Mesendoderm (in vitro differentiated cells): ENCODE measurements around the gene BRICD5.

Source experiments
- DNase-seq: peaks from one replicate; pipeline ENCODE4 v3.0.0; 2013
- H2AK5ac ChIP-seq: 2 replicates; pipeline ENCODE4 v1.6.1; 2013; ENCODE audit warnings: low read length, inconsistent platforms
- H2BK120ac ChIP-seq: 2 replicates; pipeline ENCODE4 v1.6.1; 2013; ENCODE audit warnings: low read depth, mild to moderate bottlenecking, low read length, moderate library complexity, mixed read lengths
- H2BK15ac ChIP-seq: replicated peaks from 2 replicates; pipeline ENCODE4 v1.6.1; 2013; ENCODE audit warnings: low read depth, mild to moderate bottlenecking, moderate library complexity
- H2BK5ac ChIP-seq: 2 replicates; pipeline ENCODE4 v1.6.1; 2013; ENCODE audit warnings: low read length, inconsistent platforms
- H3K18ac ChIP-seq: 2 replicates; pipeline ENCODE4 v1.6.1; 2013; ENCODE audit warnings: mild to moderate bottlenecking, low read length, mixed read lengths
- H3K23ac ChIP-seq: one replicate; pipeline ENCODE4 v1.6.1; 2013; ENCODE audit warnings: low read length
- H3K27ac ChIP-seq: 2 replicates; pipeline ENCODE4 v1.5.1; 2013; ENCODE audit warnings: low read depth, mild to moderate bottlenecking, inconsistent platforms, low read length, moderate library complexity
- H3K27me3 ChIP-seq: 2 replicates; pipeline ENCODE4 v1.6.1; 2013; ENCODE audit warnings: low read length, control low read depth, mild to moderate bottlenecking, inconsistent platforms; ENCODE audit not compliant: insufficient read depth, poor library complexity
- H3K36me3 ChIP-seq: 2 replicates; pipeline ENCODE4 v1.6.1; 2013; ENCODE audit warnings: low read length, inconsistent platforms; ENCODE audit not compliant: control insufficient read depth, insufficient read depth
- H3K4ac ChIP-seq: one replicate; pipeline ENCODE4 v1.6.1; 2013; ENCODE audit warnings: low read depth, mild to moderate bottlenecking, low read length, moderate library complexity
- H3K4me1 ChIP-seq: 2 replicates; pipeline ENCODE4 v1.6.1; 2013; ENCODE audit warnings: low read depth, low read length, inconsistent platforms; ENCODE audit not compliant: control insufficient read depth
- H3K4me2 ChIP-seq: 2 replicates; pipeline ENCODE4 v1.6.1; 2013; ENCODE audit warnings: low read length
- H3K4me3 ChIP-seq: 2 replicates; pipeline ENCODE4 v1.5.1; 2013; ENCODE audit warnings: mild to moderate bottlenecking, low read length
- H3K56ac ChIP-seq: one replicate; pipeline ENCODE4 v1.6.1; 2013; ENCODE audit warnings: low read length
- H3K79me1 ChIP-seq: 2 replicates; pipeline ENCODE4 v1.6.1; 2013; ENCODE audit warnings: low read length, inconsistent platforms
- H3K79me2 ChIP-seq: 2 replicates; pipeline ENCODE4 v1.6.1; 2013; ENCODE audit warnings: mild to moderate bottlenecking, low read length; ENCODE audit not compliant: control insufficient read depth, insufficient read depth
- H3K9ac ChIP-seq: 2 replicates; pipeline ENCODE4 v1.6.1; 2013; ENCODE audit warnings: low read length, inconsistent platforms
- H4K5ac ChIP-seq: one replicate; pipeline ENCODE4 v1.6.1; 2013; ENCODE audit warnings: low read length
- H4K8ac ChIP-seq: one replicate; pipeline ENCODE4 v1.6.1; 2013; ENCODE audit warnings: low read depth, mild to moderate bottlenecking, control low read depth, low read length, moderate library complexity
- WGBS: extraction: QIAGEN DNeasy Blood & Tissue Kit; methylation state at CpG from one replicate; pipeline ENCODE4 v1.1.7; 2013; ENCODE audit warnings: low lambda C conversion rate, missing lambda C conversion rate; ENCODE audit not compliant: insufficient coverage; ENCODE audit errors: extremely low coverage; 5-methylcytosine and 5-hydroxymethylcytosine counted together

The BRICD5 gene

DNA sequence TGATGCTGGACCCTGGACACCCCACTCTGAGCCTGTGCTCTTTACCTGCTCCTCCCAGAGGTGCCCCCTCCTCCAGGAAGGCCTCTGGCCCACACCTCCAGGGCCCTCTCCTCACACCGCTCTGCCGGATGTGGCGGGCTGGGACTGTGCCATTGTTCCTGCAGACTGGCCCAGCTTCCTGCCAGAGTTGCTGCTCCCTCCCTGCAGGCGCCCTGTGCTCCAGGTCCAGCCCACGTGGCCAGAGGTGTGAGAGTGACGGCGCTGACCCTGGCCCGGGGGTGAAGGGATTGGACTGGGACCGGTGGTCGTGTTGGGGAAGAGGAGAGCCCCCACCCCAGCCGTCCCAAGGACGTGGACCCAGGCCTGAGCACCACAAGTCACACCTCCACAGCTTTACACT is 18.4 kb upstream of the BRICD5 start:
- H2BK120ac ChIP-seq, result no peak overlapping the region
- no peak overlapping the region for H4K5ac ChIP-seq
- H2AK5ac ChIP-seq, result no peak overlapping the region
- H3K4me3 ChIP-seq, result no peak overlapping the region
- H4K8ac ChIP-seq, result no peak overlapping the region
- no peaks in the 10 kb centered on the region for H3K27me3 ChIP-seq
- H3K27ac ChIP-seq, result no peak overlapping the region
- no peak overlapping the region for H3K18ac ChIP-seq
- H3K79me2 ChIP-seq, result peaks cover 18% of the 10 kb centered on the region
- no peak overlapping the region for H3K4ac ChIP-seq
- H3K9ac ChIP-seq, result no peak overlapping the region
- H2BK15ac ChIP-seq, result no peak overlapping the region
- H2BK5ac ChIP-seq, result no peak overlapping the region
- H3K4me1 ChIP-seq, result no peaks in the 10 kb centered on the region
- H3K23ac ChIP-seq, result no peak overlapping the region
- no CpG with 5 or more reads among the region's 12 CpGs for WGBS
- DNase-seq, result no peak
- H3K56ac ChIP-seq, result no peak overlapping the region
- no peaks in the 10 kb centered on the region for H3K36me3 ChIP-seq
- peaks cover 13% of the 10 kb centered on the region for H3K79me1 ChIP-seq
- H3K4me2 ChIP-seq, result no peak overlapping the region

DNA sequence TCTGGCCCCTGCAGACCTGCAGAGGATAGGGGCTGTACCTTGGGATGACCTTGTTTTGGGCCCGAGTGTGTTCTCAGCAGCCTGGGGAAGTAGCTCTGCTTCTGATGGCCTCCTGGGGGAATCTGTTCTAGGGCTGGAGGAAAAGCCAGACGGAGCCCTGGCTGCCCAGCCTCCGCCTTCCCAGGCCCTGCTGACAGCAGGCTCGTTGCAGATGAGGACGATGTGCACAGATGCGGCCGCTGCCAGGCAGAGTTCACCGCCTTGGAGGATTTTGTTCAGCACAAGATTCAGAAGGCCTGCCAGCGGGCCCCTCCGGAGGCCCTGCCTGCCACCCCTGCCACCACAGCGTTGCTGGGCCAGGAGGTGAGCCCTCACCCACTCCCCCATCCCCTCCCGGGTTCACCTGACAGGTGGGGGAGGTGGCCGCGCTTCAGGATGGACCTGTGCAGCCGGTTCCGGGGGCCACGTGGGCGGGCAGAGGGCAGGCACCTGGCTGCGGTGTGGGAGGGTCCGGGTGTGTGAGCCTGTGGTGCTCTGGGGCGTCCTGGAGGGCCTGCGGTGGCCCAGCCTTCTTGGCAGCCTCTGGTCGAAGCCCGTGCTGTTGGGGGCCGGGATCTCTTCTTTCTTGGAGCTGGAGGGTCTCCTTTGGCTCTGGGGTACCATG is 17.6 kb upstream of the BRICD5 start:
- Histone ChIP-seq H3K27me3 (no peaks in the 10 kb centered on the region), H3K4me1 (no peaks in the 10 kb centered on the region), H3K79me2 (peaks cover 21% of the 10 kb centered on the region), H2BK5ac (no peak overlapping the region), H3K23ac (no peak overlapping the region), H3K56ac (no peak overlapping the region), H3K9ac (no peak overlapping the region), H4K5ac (no peak overlapping the region), H3K4me2 (no peak overlapping the region), H3K4me3 (no peak overlapping the region), H3K36me3 (no peaks in the 10 kb centered on the region), H2BK120ac (no peak overlapping the region), H3K4ac (no peak overlapping the region), H3K79me1 (peaks cover 15% of the 10 kb centered on the region), H3K27ac (no peak overlapping the region), H2AK5ac (no peak overlapping the region), H3K18ac (no peak overlapping the region), H2BK15ac (no peak overlapping the region), H4K8ac (no peak overlapping the region)
- no CpG with 5 or more reads among the region's 25 CpGs for WGBS
- DNase-seq, result no peak

GRCh38 chr16:2226918-2227317 is 16.3 kb upstream of the BRICD5 start:
- Histone ChIP-seq H2BK120ac (no peak overlapping the region), H2BK5ac (no peak overlapping the region), H3K18ac (no peak overlapping the region), H2AK5ac (no peak overlapping the region), H3K27ac (no peak overlapping the region), H3K23ac (peak overlapping the region; percentile 89), H3K4me3 (no peak overlapping the region), H2BK15ac (no peak overlapping the region), H4K5ac (no peak overlapping the region), H3K27me3 (no peaks in the 10 kb centered on the region), H4K8ac (no peak overlapping the region), H3K36me3 (no peaks in the 10 kb centered on the region), H3K4ac (no peak overlapping the region), H3K79me2 (peaks cover 21% of the 10 kb centered on the region), H3K4me2 (no peak overlapping the region), H3K4me1 (no peaks in the 10 kb centered on the region), H3K9ac (no peak overlapping the region), H3K56ac (no peak overlapping the region), H3K79me1 (peaks cover 15% of the 10 kb centered on the region)
- WGBS, result no CpG with 5 or more reads among the region's 6 CpGs
- no peak for DNase-seq

DNA sequence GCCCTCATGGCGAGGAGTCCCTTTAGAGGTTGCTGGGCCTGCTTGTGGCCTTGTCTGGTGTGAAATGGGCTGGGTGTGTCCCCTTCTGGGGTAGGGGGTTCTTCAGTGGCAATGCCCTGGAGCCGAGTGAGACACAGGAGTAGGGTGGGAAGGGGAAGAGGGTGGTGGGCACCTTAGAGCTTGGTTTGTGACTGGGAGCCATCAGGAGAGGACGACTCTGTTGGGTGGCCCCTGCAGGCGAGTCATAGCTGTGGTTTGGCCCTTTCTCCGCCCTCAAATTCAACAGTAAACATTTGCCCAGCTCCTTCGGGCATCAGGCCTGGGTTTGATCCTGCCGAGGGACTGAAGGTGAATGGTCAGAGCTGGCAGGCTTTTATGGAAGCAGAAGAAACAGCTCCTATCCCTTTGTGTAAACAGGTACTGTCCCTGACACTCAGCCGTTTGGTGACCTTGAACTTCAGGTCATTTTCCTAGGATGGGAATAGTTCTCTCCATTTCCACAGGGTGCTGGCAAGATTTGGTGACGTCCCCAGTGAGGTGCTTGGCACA is 15.7 kb upstream of the BRICD5 start:
- WGBS, result no CpG with 5 or more reads among the region's 9 CpGs
- no peaks in the 10 kb centered on the region for H3K36me3 ChIP-seq

GRCh38 chr16:2223942-2224486 is 13.4 kb upstream of the BRICD5 start:
- WGBS, result no CpG with 5 or more reads among the region's 22 CpGs
- Histone ChIP-seq H3K9ac (peak overlapping the region; percentile 93), H3K36me3 (no peaks in the 10 kb centered on the region), H3K4me3 (peak overlapping the region; percentile 93), H3K79me1 (peaks cover 15% of the 10 kb centered on the region), H3K56ac (peak overlapping the region; percentile 94), H4K5ac (no peak overlapping the region), H3K4me1 (no peaks in the 10 kb centered on the region), H2BK15ac (no peak overlapping the region), H2BK120ac (no peak overlapping the region), H3K18ac (peak overlapping the region; percentile 22), H3K27ac (peak overlapping the region; percentile 14), H3K4me2 (peak overlapping the region; percentile 90), H2AK5ac (no peak overlapping the region), H3K23ac (no peak overlapping the region), H3K4ac (no peak overlapping the region), H3K79me2 (peaks cover 21% of the 10 kb centered on the region), H3K27me3 (no peaks in the 10 kb centered on the region), H4K8ac (no peak overlapping the region), H2BK5ac (no peak overlapping the region)
- DNase-seq, result peak; percentile 61

More for the DNA sequence above, 15.7 kb upstream of the BRICD5 start:
- no peak overlapping the region for H2BK120ac ChIP-seq
- no peak overlapping the region for H3K4ac ChIP-seq
- no peak overlapping the region for H2BK5ac ChIP-seq
- H3K79me2 ChIP-seq, result peaks cover 21% of the 10 kb centered on the region
- H4K5ac ChIP-seq, result no peak overlapping the region
- no peak overlapping the region for H3K9ac ChIP-seq
- DNase-seq, result no peak
- H3K79me1 ChIP-seq, result peaks cover 15% of the 10 kb centered on the region
- H3K4me1 ChIP-seq, result no peaks in the 10 kb centered on the region
- no peak overlapping the region for H3K4me2 ChIP-seq
- no peak overlapping the region for H2AK5ac ChIP-seq
- no peak overlapping the region for H3K4me3 ChIP-seq
- H4K8ac ChIP-seq, result no peak overlapping the region
- no peak overlapping the region for H3K27ac ChIP-seq
- no peak overlapping the region for H3K56ac ChIP-seq
- H2BK15ac ChIP-seq, result no peak overlapping the region
- no peak overlapping the region for H3K18ac ChIP-seq
- no peaks in the 10 kb centered on the region for H3K27me3 ChIP-seq
- H3K23ac ChIP-seq, result peak overlapping the region; percentile 89
